HG03342 (cell line): ENCODE results near the gene MAP1S.

ENCODE experiments used
- ATAC-seq: cut with Tn5 transposase; IDR thresholded peaks from one replicate; pipeline ENCODE4 v1.9.1; 2021; ENCODE audit warnings: mild to moderate bottlenecking, moderate library complexity; ENCODE audit not compliant: unreplicated experiment

MAP1S gene

DNA sequence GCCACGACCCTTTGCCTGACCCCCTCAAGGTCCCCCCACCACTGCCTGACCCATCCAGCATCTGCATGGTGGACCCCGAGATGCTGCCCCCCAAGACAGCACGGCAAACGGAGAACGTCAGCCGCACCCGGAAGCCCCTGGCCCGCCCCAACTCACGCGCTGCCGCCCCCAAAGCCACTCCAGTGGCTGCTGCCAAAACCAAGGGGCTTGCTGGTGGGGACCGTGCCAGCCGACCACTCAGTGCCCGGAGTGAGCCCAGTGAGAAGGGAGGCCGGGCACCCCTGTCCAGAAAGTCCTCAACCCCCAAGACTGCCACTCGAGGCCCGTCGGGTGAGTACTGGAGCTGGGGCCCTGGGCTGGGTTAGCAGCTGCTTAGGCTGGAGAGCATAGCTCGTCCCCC is 8.6 kb downstream of the MAP1S start:
- ATAC-seq, result no peak

- ATAC-seq, result no peak
These were observed 13.8 kb downstream of the MAP1S start for GRCh38 chr19:17733127-17733526.

DNA sequence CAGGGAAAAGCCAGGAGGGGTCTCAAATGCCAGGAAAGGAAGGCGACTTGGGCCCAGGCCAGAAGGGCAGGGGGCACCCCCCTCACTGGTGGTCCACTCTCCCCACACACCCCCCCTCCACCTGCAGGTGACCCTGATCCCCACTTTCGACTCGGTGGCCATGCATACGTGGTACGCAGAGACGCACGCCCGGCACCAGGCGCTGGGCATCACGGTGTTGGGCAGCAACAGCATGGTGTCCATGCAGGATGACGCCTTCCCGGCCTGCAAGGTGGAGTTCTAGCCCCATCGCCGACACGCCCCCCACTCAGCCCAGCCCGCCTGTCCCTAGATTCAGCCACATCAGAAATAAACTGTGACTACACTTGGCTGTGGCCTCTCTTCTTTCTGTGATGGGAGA is 14.9 kb downstream of the MAP1S start:
- no peak for ATAC-seq

GRCh38 chr19:17735410-17735809 is 16.1 kb downstream of the MAP1S start:
- no peak for ATAC-seq

- ATAC-seq, result no peak
These were observed 18.4 kb downstream of the MAP1S start for GRCh38 chr19:17737690-17738153.

DNA sequence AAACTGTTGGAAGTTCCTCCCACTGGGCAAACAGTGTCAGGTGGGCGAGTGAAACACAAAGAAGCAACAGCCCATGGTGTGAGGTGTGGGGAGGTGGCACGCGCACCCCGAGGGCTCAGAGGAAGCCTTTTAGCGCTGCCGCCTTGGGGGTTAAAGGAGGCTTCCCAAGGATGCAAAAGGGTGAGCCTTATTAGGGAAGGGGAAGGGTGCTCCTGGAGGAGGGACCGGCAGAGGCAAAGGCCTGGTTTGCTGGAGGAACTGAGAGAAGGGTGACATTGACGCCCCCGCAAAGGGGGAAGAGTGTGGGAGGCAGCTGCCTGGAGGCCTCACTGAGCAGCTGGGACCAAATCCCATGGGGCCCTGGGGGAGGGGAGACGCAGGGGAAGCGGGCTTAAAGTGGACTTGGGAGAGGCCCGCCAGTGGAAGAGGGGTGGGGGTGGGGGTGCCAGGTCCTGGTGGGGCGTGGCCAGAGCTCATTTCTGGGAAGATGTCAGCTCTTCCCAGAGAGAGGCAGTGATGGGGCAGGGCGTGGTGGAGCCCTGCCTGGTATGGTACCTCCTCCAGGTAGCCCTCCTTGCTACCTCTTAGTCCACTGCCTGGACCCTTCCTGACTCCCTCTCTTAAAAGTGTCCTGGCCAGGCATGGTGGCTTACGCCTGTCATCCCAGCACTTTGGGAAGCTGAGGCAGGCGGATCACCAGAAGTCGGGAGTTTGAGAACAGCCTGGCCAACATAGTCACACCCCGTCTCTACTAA is 20.0 kb downstream of the MAP1S start:
- ATAC-seq, result no peak

DNA sequence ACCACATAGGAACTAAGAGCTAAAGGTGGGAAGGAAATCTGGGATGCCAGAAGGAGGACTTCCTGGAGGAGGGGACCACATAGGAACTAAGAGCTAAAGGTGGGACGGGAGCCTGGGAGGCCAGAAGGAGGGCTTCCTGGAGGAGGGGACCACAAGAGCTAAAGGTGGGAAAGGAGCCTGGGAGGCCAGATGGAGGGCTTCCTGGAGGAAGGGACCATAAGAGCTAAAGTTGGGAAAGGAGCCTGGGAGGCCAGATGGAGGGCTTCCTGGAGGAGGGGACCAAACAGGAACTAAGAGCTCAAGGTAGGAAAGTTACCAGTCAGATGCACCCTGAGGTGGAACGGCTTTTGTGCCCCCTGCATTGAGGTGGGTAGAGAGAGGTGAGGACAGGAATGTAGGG is 22.2 kb downstream of the MAP1S start:
- no peak for ATAC-seq

- ATAC-seq, result no peak
These were observed 24.7 kb downstream of the MAP1S start for GRCh38 chr19:17743874-17744580.

DNA sequence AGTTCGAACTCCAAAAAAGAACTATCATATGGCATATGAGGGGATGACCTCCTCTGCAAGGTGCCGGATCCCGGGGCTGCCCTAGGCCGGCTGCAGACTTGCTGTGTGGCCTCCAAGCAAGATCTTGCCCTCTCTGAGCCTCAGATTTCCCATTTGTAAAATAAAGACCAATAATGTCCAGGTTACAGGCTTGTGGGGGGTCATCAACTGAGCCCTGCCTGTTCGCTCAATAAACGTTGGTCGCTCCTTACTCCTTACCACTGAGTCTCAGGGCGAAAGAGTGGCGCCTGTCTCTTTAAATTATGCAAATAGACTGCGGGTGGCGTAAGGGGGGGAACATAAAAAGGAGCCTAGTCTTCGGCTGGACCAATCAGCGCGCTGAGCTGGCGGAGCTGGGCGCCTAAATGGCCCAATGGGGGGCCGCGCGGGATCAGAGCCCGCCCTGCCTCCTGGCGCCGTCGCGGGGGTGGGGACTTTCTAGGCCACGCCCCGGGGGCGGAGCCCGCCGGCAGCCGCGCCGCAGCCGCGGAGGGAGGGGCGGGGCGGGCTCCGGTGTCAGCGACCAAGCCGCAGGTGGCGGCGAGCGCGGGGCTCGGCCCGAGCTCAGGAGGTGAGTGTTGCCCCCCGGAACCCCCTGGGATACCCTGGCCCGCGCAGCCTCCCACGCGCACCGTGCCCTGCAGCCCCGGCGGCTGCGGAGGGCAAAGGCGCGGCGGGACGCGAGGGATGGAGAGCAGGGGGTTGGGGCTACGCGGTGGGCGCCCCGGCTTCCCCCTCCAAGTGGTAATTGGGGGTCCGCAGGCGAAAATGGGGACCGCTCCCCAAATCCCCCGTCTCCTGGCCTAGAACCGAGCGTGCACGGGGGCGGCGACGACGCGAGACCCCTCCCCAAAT is 28.2 kb downstream of the MAP1S start:
- peak; percentile 71 for ATAC-seq

DNA sequence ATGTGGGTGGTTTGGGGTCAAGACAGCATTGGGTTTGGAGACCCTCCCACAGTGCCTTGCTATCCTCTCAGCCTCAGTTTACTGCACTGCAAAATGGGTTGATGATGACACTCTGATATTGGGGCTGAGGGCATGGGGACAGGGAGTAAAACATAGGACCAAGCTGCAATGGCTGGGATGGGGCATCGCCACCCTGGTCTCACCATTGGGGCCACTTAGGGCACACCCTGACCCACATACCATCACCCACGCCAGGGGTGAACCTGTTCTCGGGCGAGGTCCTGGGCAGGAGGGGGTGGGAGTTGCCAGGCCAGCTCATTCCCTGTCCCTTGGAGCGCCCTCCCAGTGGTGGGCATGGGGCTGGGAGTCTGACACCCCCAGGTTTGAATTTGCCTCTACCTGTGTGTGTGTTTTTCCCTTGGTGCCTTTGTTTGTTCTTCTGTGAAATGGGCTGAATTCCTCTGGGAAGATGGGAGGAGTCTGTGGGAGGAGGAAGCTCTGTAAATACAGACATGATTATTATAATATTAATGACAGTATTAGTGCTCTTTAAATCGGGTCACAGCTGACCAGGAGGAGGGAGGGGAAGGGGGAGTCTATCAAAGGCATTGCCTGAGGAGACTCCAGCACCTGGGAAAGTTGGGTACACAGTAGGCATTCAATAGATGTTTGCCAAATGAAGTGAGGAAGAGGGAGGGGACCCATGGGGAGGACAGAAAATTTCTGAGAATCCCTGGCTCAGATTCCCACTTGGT is 29.8 kb downstream of the MAP1S start:
- ATAC-seq, result no peak

- no peak for ATAC-seq
These were observed 30.6 kb downstream of the MAP1S start for GRCh38 chr19:17749912-17750317.

- ATAC-seq, result peak; percentile 33
These were observed 32.0 kb downstream of the MAP1S start, which contains the start of gene FCHO1 for GRCh38 chr19:17751103-17751911. TSS of gene FCHO1 (plus strand) at chr19:17751477. CDS start at chr19:17755165, 3,688 bp downstream.

- ATAC-seq, result no peak
These were observed 32.6 kb downstream of the MAP1S start for GRCh38 chr19:17751912-17752273.

- ATAC-seq, result no peak
These were observed 33.8 kb downstream of the MAP1S start for GRCh38 chr19:17752865-17753639.

DNA sequence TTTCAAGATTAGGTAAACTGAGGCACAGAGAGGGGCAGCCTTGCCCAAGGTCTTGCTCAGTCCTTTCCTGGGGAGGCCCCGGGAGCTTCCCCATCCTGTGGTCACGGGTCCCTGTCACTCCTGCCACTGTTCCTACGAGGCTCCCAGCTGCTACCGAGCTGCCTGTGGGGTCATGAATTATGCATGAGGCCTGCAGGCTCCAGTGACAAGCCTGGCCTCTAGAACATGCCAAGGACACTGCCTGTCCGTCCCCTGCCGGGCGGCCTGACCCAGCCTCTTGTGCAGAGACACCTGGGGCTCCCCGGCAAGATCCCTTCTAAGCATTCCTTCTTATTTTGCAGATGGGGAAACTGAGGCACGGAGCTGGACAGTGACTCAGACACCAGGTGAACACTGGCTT is 34.7 kb downstream of the MAP1S start:
- no peak for ATAC-seq

DNA sequence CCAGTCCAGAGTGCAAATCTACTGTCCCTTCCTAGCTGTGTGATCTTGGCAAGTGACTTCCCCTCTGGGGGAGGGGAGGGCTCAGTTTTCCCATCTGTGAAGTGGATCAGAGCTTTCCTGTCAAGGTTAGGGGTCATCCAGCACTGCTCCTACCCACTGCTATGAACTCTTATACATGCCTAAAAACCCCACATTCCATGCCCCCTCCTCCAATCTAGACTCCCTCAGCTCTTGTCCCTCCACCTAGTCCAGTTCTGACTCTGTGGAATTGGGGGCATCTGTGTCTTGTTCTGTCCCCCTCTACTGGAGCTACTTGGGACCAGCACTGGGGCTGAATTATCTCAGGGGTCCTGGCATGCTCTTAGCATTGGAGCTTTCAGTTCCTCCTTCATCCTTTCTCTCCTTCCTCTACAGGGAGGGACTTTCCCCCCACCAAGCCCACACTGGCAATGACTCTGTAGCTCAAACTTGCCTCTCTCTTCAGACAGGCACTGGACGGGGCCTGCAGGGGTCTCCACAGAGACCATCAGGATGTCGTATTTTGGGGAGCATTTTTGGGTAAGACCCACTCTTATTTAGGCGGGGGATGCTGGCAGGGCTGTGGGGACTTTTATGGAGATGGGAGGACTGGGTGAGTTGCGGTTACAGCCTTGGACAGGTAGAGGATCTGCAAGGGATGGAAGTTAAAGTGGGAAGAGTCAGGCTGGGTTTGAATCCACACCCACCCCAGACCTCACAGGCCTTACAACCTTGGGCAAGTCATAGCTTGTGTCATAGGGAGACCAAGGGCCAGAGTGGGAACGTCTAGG is 35.6 kb downstream of the MAP1S start:
- peak; percentile 45 for ATAC-seq

- ATAC-seq, result no peak
These were observed 36.2 kb downstream of the MAP1S start for GRCh38 chr19:17755443-17755890.
